GM12865 (cell line): ENCODE measurements around the gene ODF4.
"Not testable (repeated sequence)": the region's sequence is repeated elsewhere in the genome, so short reads cannot be mapped to it uniquely, and the experiment has no call there.

Source experiments
- DNase-seq: peaks from one replicate; pipeline ENCODE4 v3.0.0; 2010; ENCODE audit warnings: low read depth
- H3K4me3 ChIP-seq: 2 replicates; pipeline ENCODE4 v1.5.1; 2011; ENCODE audit warnings: mild to moderate bottlenecking, low read depth, low read length, control low read depth
- CTCF ChIP-seq: IDR thresholded peaks from 2 replicates; pipeline ENCODE4 v1.5.1; 2011; ENCODE audit warnings: low read length, control low read depth, low read depth, inconsistent platforms; ENCODE audit not compliant: insufficient read depth; ENCODE audit errors: missing control alignments

ODF4 gene

GRCh38 chr17:8338753-8339140, 893 bp upstream of the ODF4 start:
- no peak overlapping the region for H3K4me3 ChIP-seq
- TF ChIP-seq CTCF = no peak
- no peak for DNase-seq

- no peak overlapping the region for H3K4me3 ChIP-seq
- no peak for TF ChIP-seq CTCF
- no peak for DNase-seq
Observed at GRCh38 chr17:8341456-8341855, 1.8 kb downstream of the ODF4 start.

GRCh38 chr17:8345052-8345690, 5.5 kb downstream of the ODF4 start:
- no peak for DNase-seq
- TF ChIP-seq CTCF = no peak
- H3K4me3 ChIP-seq = no peak overlapping the region

- no peak for TF ChIP-seq CTCF
- H3K4me3 ChIP-seq = no peak overlapping the region
- no peak for DNase-seq
Observed at GRCh38 chr17:8345951-8346665, 6.5 kb downstream of the ODF4 start.

GRCh38 chr17:8347001-8347400, 7.4 kb downstream of the ODF4 start:
- not testable (repeated sequence) for H3K4me3 ChIP-seq, DNase-seq

- no peak overlapping the region for H3K4me3 ChIP-seq
- TF ChIP-seq CTCF = no peak
- DNase-seq = no peak
Observed at GRCh38 chr17:8350339-8350738, 10.7 kb downstream of the ODF4 start.

GRCh38 chr17:8353736-8354135, 14.1 kb downstream of the ODF4 start:
- H3K4me3 ChIP-seq = no peak overlapping the region
- DNase-seq = no peak
- no peak for TF ChIP-seq CTCF
